ENCODE results near the gene MED31.
"Not testable (repeated sequence)": the region's sequence is repeated elsewhere in the genome, so short reads cannot be mapped to it uniquely, and the experiment has no call there.

MED31 gene

GRCh38 chr17:6656797-6657632, 5.6 kb upstream of the MED31 start:
- not testable (repeated sequence) for H2BK15ac ChIP-seq (ENCODE audit: low read depth, poor library complexity, severe bottlenecking); H3K27ac ChIP-seq (ENCODE audit: low read length, poor library complexity, severe bottlenecking); H3K79me1 ChIP-seq (replicated peaks; ENCODE audit: low read length, poor library complexity, severe bottlenecking); H2AK5ac ChIP-seq (ENCODE audit: low read length, severe bottlenecking); H4K91ac ChIP-seq (ENCODE audit: low read length); H3K4me2 ChIP-seq (ENCODE audit: low read length, poor library complexity, severe bottlenecking); H3K4me3 ChIP-seq (ENCODE audit: insufficient read depth in 1 of 2, low read depth in 1 of 2, low read length in 2 of 2); H3K9me3 ChIP-seq (ENCODE audit: control insufficient read depth, low read length); H2BK12ac ChIP-seq (ENCODE audit: low read length in 2 of 2); DNase-seq; H2BK120ac ChIP-seq (ENCODE audit: low read depth, low read length); H2BK5ac ChIP-seq (ENCODE audit: low read depth, low read length, poor library complexity, severe bottlenecking); H4K8ac ChIP-seq (ENCODE audit: low read length); H3K9ac ChIP-seq (ENCODE audit: low read length); H3K36me3 ChIP-seq (ENCODE audit: control insufficient read depth in 1 of 2, insufficient read depth in 2 of 2, low read depth in 1 of 2, low read length in 2 of 2); H3K4ac ChIP-seq (ENCODE audit: low read depth in 1 of 2, low read length in 2 of 2); H3K18ac ChIP-seq (ENCODE audit: low read depth in 1 of 2, low read length in 2 of 2); H3K14ac ChIP-seq (ENCODE audit: low read length in 2 of 2); H3K23ac ChIP-seq (ENCODE audit: low read length in 2 of 2); H2AFZ ChIP-seq (ENCODE audit: low read depth, low read length)
- H3K4me1 ChIP-seq (ENCODE audit: control insufficient read depth, insufficient read depth, low read depth, low read length), result peaks cover 10% of the 10 kb centered on the region
- WGBS, result 7% methylated on average over 33 of the region's 55 CpGs
- H3K27me3 ChIP-seq (ENCODE audit: control insufficient read depth in 1 of 2, insufficient read depth in 1 of 2, low read length in 2 of 2), result peaks cover 52 to 60% of the 10 kb centered on the region in 2 experiments

- not testable (repeated sequence) for H2BK5ac ChIP-seq (ENCODE audit: low read depth, low read length, poor library complexity, severe bottlenecking); H2AK5ac ChIP-seq (ENCODE audit: low read length, severe bottlenecking); H3K4me2 ChIP-seq (ENCODE audit: low read length, poor library complexity, severe bottlenecking); H2BK120ac ChIP-seq (ENCODE audit: low read depth, low read length); H3K9ac ChIP-seq (ENCODE audit: low read length); H4K8ac ChIP-seq (ENCODE audit: low read length); DNase-seq; H3K4ac ChIP-seq (ENCODE audit: low read depth in 1 of 2, low read length in 2 of 2); H2BK15ac ChIP-seq (ENCODE audit: low read depth, poor library complexity, severe bottlenecking); H3K36me3 ChIP-seq (ENCODE audit: control insufficient read depth in 1 of 2, insufficient read depth in 2 of 2, low read depth in 1 of 2, low read length in 2 of 2); H2BK12ac ChIP-seq (ENCODE audit: low read length in 2 of 2); H4K91ac ChIP-seq (ENCODE audit: low read length); H3K18ac ChIP-seq (ENCODE audit: low read depth in 1 of 2, low read length in 2 of 2); H3K27ac ChIP-seq (ENCODE audit: low read length, poor library complexity, severe bottlenecking); H3K14ac ChIP-seq (ENCODE audit: low read length in 2 of 2); H3K23ac ChIP-seq (ENCODE audit: low read length in 2 of 2); H3K9me3 ChIP-seq (ENCODE audit: control insufficient read depth, low read length); H2AFZ ChIP-seq (ENCODE audit: low read depth, low read length)
- 4% methylated on average over 16 of the region's 41 CpGs for WGBS
- H3K4me1 ChIP-seq (ENCODE audit: control insufficient read depth, insufficient read depth, low read depth, low read length), result peaks cover 15% of the 10 kb centered on the region
- H3K79me1 ChIP-seq (replicated peaks; ENCODE audit: low read length, poor library complexity, severe bottlenecking), result peaks cover 11% of the 10 kb centered on the region
- H3K4me3 ChIP-seq (ENCODE audit: insufficient read depth in 1 of 2, low read depth in 1 of 2, low read length in 2 of 2), result peak overlapping the region in 1 of 2 experiments; percentile 51
- H3K27me3 ChIP-seq (ENCODE audit: control insufficient read depth in 1 of 2, insufficient read depth in 1 of 2, low read length in 2 of 2), result peaks cover 43 to 50% of the 10 kb centered on the region in 2 experiments
These were observed 4.4 kb upstream of the MED31 start for GRCh38 chr17:6655732-6656361.

- DNase-seq, result peak; percentile 24
- Histone ChIP-seq H3K9me3 (ENCODE audit: control insufficient read depth, low read length) (no peaks in the 10 kb centered on the region), H2BK120ac (ENCODE audit: low read depth, low read length) (no peak overlapping the region), H3K4me2 (ENCODE audit: low read length, poor library complexity, severe bottlenecking) (peak overlapping the region; percentile 71), H4K91ac (ENCODE audit: low read length) (no peak overlapping the region), H3K4ac (ENCODE audit: low read depth in 1 of 2, low read length in 2 of 2) (no peak overlapping the region), H3K9ac (ENCODE audit: low read length) (no peak overlapping the region), H3K23ac (ENCODE audit: low read length in 2 of 2) (peak overlapping the region in 1 of 2 experiments; percentile 17), H3K4me3 (ENCODE audit: insufficient read depth in 1 of 2, low read depth in 1 of 2, low read length in 2 of 2) (peak overlapping the region; percentile 42 to 51), H2AK5ac (ENCODE audit: low read length, severe bottlenecking) (no peak overlapping the region), H3K4me1 (ENCODE audit: control insufficient read depth, insufficient read depth, low read depth, low read length) (peaks cover 15% of the 10 kb centered on the region), H3K27ac (ENCODE audit: low read length, poor library complexity, severe bottlenecking) (no peak overlapping the region), H3K18ac (ENCODE audit: low read depth in 1 of 2, low read length in 2 of 2) (no peak overlapping the region), H2BK12ac (ENCODE audit: low read length in 2 of 2) (no peak overlapping the region), H2BK15ac (ENCODE audit: low read depth, poor library complexity, severe bottlenecking) (no peak overlapping the region), H3K36me3 (ENCODE audit: control insufficient read depth in 1 of 2, insufficient read depth in 2 of 2, low read depth in 1 of 2, low read length in 2 of 2) (no peaks in the 10 kb centered on the region), H3K27me3 (ENCODE audit: control insufficient read depth in 1 of 2, insufficient read depth in 1 of 2, low read length in 2 of 2) (peaks cover 38 to 43% of the 10 kb centered on the region in 2 experiments), H3K79me1 (replicated peaks; ENCODE audit: low read length, poor library complexity, severe bottlenecking) (peaks cover 11% of the 10 kb centered on the region), H2AFZ (ENCODE audit: low read depth, low read length) (no peak overlapping the region), H2BK5ac (ENCODE audit: low read depth, low read length, poor library complexity, severe bottlenecking) (no peak overlapping the region), H4K8ac (ENCODE audit: low read length) (no peak overlapping the region), H3K14ac (ENCODE audit: low read length in 2 of 2) (no peak overlapping the region)
- 5% methylated on average over 38 of the region's 46 CpGs for WGBS
These were observed 3.7 kb upstream of the MED31 start for GRCh38 chr17:6654841-6655731.
